Fibroblast of skin of right biceps (primary cell): ENCODE results near the gene FAM219B.
"Not testable (repeated sequence)": the region's sequence is repeated elsewhere in the genome, so short reads cannot be mapped to it uniquely, and the experiment has no call there.

Source experiments
- DNase-seq: peaks from one replicate; pipeline ENCODE4 v3.0.0-alpha.2; 2013

The FAM219B gene

DNA sequence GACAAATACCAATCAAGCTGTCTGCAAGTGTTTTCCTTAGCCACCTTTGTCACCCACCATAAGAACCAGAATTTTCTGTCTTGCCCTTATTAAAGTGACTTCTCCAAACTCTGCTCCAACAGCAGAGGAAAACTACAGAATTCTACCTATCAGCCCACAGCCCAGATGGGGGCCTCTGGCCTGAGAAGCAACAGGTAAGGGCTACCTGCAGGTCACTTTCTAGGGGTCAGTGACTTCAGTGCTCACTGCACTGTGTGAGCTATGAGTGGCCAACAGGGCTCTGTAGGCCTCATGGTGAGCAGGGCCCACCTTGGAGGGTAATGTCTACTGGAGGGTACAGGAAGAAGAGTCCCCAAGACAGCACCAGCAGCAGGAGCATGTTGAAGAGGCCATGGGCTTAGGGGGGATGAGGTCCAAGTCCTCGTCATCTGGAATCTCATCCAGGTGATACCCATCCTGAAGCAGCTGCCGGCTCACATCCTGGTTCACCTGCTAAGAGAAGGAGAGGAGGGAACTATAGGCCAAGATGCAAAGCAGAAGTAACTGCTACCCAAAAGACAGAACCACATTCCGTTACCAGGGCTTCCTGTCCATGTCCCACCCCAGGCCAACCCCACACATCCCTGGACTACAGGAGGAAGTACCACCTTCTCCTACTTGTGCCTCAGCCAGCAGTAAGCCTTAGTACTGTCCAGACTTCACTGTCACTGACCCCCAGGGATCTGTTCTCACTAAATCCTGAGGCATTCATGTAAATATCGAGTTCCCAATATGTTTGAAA lies 4.2 kb downstream of the FAM219B start:
- DNase-seq: no peak

DNA sequence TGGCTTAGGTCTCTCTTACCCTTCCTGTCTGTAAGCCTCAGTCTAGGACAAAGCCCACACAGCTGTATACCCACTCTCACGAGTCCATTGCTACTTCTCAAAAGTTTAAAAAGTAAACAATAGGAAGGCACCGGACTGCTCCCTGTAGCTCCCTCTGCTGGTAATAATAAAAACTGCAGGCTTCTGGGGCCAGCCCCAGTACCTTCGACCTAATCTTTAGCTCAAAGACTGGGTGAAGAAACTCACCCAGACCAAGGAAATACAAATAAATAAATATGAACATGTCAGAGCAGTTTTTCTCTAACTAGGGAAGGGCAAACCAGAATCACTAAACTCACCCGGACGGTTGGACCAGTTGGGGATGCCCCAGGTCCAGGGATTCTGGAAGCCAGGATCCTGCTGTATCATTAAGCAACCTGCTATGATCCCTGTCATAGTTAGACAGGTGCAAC lies 5.0 kb downstream of the FAM219B start:
- peak; percentile 37 for DNase-seq

DNA sequence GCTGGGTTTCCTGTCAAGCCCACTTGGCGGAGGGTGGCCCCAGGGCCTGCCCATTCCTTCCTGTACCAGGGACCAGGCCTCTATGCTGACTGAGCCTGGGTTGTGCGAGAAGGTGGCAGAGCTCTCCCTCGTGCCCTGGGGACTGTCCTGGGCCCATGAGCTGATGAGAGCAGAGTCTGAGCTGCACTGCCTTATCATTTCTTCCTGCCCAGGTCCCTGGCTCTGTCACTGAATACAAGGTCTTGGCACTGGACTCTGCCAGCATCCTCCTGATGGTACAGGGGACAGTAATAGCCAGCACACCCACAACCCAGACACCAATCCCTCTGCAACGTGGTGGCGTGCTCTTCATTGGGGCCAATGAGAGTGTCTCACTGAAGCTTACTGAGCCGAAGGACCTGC lies 9.3 kb downstream of the FAM219B start:
- DNase-seq: no peak

DNA sequence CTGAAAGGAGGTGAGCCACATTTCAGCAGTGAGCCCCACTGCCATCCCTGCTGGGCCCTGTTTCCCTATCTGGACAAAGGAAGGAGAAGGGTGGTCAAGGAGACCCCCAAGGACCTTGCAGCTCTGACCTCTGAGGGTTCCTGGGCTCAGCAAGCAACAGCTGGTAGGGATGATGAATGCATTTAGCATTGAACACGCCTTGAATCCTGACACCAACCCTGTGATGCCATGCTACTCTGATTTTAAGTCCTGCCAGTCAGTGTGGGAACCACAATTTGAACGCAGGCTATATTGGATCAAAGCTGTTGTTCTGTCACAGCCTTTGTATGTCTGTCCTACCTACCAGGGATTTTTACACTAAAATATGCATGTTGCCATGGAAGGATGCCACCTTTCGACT lies 10.3 kb downstream of the FAM219B start:
- DNase-seq: no peak

DNA sequence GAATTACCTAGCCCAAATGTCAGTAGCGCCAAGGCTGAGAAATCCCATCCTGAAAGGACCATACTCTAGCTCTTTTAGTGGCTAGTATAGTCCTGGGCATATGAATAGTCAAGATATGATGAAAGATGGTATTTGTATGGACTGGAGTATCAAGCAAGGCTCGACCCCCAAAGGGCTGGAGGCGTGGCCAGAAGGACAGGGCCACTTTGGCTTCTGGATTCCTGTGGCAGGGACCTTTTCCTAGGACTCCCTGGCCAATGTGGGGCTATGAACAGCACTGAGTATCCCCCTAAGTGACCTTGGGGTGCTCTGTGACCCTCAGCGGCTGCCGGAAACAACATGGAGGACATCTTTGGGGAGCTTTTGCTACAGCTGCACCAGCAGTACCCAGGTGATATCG lies 10.8 kb downstream of the FAM219B start:
- DNase-seq: no peak

DNA sequence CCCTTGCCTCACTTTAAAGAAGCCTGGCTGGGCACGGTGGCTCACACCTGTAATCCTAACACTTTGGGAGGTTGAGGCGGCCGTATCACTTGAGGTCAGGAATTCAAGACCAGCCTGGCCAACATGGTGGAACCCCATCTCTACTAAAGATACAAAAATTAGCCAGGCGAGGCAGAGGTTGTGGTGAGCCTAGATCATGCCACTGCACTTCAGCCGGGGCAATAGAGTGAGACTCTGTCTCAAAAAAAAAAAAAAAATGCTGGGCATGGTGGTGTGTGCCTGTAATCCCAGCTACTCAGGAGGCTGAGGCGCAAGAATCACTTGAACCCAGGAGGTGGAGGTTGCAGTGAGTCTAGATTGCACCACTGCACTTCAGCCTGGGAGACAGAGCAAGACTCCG lies 12.3 kb downstream of the FAM219B start:
- not testable (repeated sequence) for DNase-seq

DNA sequence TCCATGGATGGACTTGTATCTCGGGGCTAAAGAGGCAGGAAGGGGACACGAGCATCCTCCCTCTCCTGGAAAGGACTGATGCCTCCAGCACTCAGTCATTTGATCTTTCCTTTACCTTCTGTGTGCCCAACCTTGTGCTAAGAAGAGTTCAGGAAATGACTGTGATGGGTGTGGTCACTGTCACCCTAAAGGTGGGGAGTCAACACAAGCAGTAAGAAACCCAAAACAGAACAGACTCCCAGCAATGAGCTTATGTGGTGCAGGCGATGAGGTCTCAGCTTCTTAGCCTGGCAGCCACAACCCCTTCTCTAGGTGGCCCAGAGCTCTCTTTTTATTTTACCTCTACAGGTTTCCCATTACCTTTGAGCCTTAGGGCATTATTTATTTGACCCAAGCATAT lies 13.0 kb downstream of the FAM219B start:
- no peak for DNase-seq

DNA sequence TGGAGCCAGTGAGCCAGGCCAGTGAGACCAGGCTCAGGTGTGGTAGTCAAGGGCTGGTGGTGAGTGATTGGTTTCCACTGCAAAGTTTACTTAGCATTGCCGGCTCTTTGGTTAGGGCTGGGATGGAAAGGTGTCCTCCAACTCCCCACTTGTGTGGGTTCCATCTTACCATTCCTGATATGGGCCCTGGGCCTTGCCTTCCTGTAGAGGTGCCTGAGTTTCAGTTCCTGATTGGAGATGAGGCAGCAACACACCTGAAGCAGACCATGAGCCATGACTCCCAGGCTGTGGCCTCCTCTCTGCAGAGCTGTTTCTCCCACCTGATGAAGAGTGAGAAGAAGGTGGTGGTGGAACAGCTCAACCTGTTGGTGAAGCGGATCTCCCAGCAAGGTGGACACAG lies 13.7 kb downstream of the FAM219B start:
- no peak for DNase-seq

DNA sequence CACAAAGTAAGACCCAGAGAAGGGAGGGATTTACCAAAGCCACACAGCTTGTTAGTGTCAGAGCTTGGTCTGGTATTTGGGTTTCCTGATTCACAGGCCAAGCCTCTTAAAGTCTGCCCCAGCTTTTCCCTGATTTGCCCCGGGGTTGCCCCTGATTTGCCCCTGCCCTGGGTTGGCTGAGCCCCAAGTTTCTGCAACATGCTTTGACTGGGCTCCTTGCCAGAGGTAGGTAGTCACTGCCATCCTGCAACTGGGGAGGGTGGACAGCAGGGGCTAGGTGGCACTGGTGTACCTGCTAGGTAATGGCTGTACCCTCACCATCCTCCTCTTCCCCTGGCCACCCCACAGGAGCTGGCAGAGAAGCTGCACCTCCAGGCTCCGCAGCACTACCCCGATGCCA lies 14.3 kb downstream of the FAM219B start:
- no peak for DNase-seq

DNA sequence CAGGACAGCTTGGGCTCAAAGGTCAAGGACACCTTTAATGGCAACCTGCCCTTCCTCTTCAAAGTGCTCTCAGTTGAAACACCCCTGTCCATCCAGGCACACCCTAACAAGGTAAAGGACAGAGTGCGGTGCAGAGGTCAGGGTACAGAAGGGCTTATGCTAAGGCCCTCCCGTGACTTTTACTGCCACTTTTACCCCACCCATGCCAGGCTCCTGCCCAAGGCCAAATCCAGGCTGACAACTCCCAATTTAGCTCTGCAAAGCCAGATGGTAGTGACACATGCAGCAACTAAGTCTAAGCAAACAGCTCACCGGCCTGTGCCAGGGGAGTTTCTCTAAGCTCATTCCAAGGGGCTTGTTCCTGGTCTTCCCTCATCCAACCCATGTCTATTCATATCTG lies 15.2 kb downstream of the FAM219B start:
- DNase-seq: no peak

DNA sequence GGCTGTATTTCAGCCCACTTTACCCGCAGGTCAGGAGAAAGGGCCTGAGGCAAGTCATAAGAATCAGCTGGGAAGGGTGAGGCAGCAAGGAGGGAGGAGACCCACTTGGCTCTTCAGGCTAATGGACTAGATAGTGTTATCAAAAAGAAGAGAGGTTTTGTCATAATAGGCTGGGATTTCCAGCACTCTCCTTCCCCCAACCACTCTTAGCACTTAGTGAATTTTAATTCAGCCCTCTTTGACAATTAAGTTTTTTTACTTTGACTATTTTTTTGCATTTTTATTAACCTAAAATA lies 16.0 kb downstream of the FAM219B start:
- no peak for DNase-seq

DNA sequence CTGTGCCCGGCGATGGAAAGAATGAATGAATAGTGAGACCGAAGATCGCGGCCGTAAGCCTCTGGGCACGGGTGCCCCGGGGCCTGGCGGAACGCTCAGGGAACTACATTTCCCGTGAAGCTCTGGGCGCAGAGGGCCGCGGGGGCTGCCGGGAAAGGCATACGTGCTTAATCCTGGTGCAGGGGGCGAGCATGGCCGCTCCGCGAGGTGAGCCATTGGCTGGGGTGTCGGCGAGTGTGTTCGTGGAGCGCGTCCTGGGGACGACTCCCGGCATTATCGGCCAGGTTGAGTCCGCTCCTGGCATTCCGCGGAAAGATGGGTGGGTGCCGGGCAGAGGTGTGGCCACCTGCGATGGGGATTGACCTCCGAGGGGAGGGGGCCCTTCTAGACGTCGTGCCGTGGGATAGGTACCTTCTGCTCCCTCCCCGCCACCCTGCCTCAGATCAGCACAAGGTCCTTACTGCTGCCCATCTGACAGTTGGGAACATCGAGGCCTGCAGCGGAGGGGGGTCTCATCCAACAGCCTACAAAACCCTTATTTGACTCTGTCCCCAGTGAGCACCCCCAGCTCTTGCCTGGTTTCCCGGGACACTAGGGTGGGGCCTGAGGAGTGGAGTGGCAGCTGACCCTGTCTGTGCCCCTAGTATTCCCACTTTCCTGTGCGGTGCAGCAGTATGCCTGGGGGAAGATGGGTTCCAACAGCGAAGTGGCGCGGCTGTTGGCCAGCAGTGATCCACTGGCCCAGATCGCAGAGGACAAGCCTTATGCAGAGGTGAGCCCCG lies 16.6 kb downstream of the FAM219B start, which contains the start of gene MPI:
Gene MPI (plus strand): TSS at position 160 of the 782 bp plus-strand sequence. CDS start 32 bp downstream, at position 192.
- peak; percentile 80 for DNase-seq

DNA sequence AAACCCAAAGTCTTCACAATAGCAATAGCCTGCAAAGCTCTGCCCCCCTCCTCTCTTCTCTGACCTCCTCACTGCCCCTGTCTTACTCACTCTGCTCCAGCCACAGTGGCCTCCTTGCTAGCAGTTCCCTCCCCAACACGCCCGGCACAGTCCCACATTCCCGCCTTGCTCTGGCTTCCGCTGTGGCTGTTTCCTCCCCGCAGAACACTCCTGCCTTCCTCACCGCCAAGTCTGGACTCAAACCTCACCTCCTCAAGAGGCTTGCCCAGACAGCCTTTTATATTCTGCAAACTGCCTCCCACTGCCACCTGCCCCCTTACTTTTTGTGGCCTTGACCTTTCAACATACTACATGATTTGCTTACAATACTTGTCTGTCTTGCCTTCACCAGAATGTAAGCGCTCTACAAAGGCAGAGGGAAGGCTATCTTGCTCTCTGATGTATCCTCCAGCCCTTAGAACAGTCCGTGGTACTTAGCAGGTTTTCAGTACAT lies 17.2 kb downstream of the FAM219B start:
- DNase-seq: peak; percentile 55

DNA sequence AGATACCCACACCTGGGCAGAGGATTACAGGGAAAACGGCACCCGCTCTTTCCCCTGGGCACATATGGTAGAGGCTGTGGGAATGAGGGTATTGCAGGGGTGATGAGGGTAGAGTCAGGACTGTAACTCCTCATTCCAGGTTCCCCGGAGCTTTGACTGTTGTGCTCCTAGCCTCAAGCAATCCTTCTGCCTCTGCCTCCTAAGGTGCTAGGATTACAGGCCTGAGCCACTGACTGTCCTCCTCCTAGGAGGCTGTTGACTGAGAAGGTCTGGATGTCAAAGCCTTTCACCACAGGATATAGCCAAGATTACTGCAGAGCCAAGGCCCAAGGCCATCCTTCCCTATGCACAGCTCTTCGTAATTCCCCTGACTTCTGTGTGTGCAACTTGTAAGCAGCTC lies 17.9 kb downstream of the FAM219B start:
- DNase-seq: no peak

DNA sequence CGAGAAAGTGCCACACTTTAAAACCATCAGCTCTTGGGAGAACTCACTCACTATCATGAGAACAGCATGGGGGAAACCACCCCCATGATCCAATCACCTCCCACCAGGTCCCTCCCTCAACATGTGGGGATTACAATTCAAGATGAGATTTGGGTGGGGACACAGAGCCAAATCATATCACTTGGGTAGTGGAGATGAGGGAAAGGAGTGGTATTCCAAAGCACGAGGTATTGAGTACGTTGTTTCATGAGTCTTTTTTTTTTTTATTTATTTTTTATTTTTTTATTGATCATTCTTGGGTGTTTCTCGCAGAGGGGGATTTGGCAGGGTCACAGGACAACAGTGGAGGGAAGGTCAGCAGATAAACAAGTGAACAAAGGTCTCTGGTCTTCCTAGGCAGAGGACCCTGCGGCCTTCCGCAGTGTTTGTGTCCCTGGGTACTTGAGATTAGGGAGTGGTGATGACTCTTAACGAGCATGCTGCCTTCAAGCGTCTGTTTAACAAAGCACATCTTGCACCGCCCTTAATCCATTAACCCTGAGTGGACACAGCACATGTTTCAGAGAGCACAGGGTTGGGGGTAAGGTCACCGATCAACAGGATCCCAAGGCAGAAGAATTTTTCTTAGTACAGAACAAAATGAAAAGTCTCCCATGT lies 19.0 kb downstream of the FAM219B start:
- DNase-seq: not testable (repeated sequence)

DNA sequence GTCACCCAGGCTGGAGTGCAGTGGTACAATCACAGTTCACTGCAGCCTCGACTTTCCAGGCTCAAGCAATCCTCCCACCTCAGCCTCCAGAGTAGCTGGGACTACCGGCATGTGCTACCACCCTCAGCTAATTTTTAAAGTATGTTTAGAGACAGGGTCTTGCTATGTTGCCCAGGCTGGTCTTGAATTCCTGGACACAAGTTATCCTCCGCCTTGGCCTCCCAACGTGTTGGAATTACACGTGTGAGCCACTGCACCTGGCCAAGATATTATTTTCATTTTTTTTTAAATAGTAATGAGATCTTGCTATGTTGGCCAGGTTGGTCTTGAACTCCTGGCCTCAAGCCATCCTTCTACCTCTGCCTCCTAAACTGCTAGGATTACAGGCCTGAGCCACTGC lies 21.2 kb downstream of the FAM219B start:
- no peak for DNase-seq

DNA sequence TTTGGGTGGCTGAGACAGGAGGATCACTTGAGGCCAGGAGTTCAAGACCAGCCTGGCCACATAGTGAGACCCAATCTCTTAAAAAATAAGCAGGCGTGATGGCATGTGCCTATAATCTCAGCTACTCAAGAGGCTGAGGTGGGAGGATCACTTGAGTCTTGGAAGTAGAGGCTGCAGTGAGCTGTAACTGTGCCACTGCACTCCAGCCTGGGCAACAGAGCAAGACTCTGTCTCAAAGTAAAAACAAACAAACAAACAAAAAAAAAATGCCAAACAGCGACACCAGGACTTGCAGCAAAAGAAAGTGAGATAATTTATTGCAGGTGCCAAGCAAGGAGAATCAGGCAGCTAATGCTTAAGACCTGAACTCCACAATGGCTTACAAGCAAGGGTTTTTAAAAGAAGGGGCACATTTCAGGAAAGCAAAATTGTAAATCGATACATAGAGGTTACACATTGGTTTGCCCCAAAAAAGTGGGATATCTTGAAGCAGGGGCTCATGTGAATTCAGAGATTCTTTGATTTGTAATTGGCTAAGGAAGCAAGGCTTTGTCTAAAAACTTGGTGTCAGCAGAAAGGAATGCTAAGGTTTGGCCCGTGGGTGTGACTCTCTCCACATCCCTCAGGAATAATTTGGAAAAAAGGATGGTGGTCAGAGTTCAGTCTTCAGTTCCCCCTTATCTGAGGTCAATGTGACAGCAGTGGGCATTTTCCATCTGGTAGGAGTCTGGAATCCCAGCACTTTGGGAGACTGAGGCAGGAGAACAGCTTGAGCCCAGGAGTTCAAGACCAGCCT lies 22.0 kb downstream of the FAM219B start:
- DNase-seq: peak; percentile 34

DNA sequence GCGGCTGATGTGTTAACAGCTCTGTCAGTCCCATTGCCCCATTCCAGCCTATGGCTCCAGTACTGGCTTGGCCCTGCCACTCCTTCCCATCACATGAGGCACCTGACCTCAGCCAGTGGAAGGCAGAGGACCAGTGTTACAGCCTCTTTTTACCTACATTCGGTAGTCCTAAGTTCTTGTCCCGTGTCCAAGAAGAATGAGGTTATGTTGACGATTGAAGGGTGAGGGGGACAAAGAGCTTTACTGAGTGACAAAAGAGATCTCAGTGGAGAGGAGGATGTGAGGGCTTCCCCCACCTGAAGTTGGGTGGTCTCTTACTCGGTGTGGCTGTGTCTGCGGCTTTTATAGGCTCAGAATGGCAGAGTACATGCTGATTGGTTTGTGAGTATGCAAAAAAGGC lies 24.1 kb downstream of the FAM219B start:
- no peak for DNase-seq

DNA sequence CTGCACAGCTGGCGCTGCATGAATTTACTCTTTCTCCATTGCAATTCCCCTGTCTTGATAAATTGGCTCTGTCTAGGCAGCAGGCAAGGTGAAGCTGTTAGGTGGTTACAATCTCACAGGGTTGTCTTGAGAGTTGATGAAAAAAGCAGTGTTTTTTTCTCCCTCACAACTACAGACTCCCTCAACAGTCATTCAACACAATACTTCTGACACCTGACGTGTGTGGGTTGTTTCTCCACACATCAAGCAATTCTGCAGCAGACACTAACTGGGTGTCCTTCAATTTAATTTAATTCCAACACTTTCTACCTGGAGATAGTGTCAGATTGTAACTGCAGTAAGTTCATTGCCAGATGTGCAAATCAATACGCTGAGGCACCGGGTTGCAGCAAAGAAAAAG lies 28.4 kb downstream of the FAM219B start:
- DNase-seq: no peak

DNA sequence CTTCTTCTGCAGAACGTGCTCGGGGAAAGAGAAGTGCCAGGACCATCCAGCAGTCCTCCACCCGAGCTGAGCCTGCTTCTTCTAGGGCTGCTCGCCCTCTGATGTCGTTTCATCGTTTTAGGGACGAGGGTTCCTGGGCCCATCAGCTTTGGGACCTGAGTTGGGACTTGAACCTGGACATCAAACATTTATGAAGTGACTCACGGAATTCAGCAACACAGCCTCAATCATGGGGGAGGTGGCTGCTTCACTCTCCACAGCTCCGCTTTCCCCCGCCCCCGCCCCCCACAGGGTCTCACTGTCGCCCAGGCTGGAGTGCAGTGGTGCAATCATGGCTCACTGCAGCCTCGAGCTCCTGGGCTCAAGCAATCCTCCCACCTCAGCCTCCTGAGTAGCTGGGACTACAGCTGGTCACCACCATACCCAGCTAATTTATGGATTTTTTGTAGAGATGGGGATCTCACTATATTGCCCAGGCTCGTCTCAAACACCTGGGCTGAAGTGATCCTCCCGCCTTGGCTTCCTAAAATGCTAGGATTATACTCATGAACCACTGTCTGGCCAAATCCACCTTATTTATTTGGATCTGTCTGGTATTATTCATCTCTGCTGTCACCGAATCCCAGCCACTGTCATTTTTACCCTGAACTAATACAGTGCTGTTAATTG lies 32.8 kb downstream of the FAM219B start:
- peak; percentile 60 for DNase-seq

DNA sequence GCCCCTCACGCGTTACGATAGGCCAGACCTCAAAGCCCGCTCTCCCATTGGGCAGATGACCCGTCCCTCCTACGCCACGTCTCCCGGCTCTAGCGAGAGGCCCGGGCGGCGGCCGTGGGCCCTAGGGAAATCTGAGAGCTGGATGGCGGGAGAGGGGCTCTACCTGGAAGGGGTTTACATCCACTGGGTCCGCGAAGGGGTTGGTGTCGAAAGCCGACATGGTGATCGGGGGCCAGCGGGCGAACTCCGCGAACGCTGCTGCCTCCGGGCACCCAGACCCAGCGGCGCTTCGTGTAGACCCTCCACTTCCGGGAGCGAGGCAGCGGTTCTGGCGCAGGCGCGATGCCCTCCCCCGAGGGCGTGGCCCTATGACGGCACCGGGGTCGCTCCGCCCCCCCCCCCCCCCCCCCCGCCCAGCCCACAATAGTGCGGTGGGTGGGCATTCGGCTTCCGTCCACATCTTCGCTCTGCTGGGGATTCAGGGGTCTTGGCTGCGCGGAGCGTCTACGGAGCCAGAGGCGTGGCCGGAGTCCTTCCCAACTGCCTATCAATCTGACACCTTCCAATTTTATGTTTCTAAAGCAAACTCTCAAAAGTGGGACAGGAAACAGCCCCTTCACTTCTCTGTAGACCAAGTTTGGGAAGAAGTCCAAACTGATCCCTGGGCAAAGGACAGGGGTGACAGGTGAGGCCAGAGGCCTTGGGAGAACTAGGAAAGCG lies 33.5 kb downstream of the FAM219B start, which contains the start of gene SCAMP2:
Gene SCAMP2 (minus strand): TSS at position 330 of the 720 bp plus-strand sequence. CDS start 110 bp downstream, at position 220.
- DNase-seq: peak; percentile 95

DNA sequence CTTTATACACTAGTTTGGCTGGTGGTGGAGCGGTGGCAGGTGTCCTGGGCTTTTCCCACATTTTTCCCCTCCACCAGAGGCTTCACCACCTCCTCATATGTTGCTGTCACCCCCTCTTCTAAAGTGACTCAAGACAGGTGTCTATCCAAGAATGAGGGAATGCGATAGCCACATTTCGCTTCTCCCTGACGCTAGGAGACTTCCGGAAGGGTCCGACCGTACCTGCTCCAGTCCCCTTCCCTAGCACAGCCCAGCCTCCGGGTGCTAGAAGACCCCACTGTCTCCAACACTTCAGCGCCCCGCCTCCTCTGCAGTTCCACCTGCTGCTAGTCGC lies 34.0 kb downstream of the FAM219B start:
- no peak for DNase-seq
